Thoracic aorta (tissue), 2 donors: ENCODE data around the gene WDR62. TPM values are rescaled to one million over a fixed set of nuclear protein-coding genes. Genes with fewer than 3 reads are reported as not detected.

Source experiments
- ATAC-seq: fragments of 150-250 bp; one replicate; pipeline ENCODE4 v1.8.0; 2017; ENCODE audit warnings: low read depth; ENCODE audit not compliant: insufficient number of reproducible peaks, low FRiP score
- DNase-seq: peaks from one replicate; pipeline ENCODE4 v3.0.0-alpha.2; 2020; ENCODE audit warnings: low spot score
- H3K27ac ChIP-seq, 2 donors: fragments of 200-600 bp; sonication (generic); 1 replicate in 1 of 2; 2 replicates in 1 of 2; pipeline ENCODE4 v1.5.1; 2016; ENCODE audit warnings: mild to moderate bottlenecking in 2 of 2, moderate library complexity in 2 of 2
- H3K27me3 ChIP-seq: fragments of 200-600 bp; sonication (generic); replicated peaks from 2 replicates; pipeline ENCODE4 v1.6.0; 2016; ENCODE audit warnings: mild to moderate bottlenecking; ENCODE audit not compliant: insufficient read depth
- H3K36me3 ChIP-seq: fragments of 200-600 bp; sonication (generic); one replicate; pipeline ENCODE4 v1.5.1; 2016
- H3K4me1 ChIP-seq, 2 donors: fragments of 200-600 bp; sonication (generic); 1 replicate in 1 of 2; 2 replicates in 1 of 2; pipeline versions ENCODE4 v1.5.1 to v1.6.0; 2016; ENCODE audit warnings: low read depth in 2 of 2, mild to moderate bottlenecking in 1 of 2; ENCODE audit not compliant: control insufficient read depth in 1 of 2
- H3K4me3 ChIP-seq: fragments of 200-600 bp; sonication (generic); 2 replicates; pipeline ENCODE4 v1.5.1; 2016; ENCODE audit warnings: mild to moderate bottlenecking
- H3K9me3 ChIP-seq: fragments of 200-600 bp; sonication (generic); 2 replicates; pipeline ENCODE4 v1.5.1; 2016
- total RNA-seq, 2 donors: library from RNA; depleted of rRNA; stranded (reverse); fragments of >200 nt; gene quantifications; one replicate each; pipeline versions ENCODE4 v1.1.0 to v1.2.3, GENCODE V29; 2016
- TF ChIP-seq, protein P1 (sequence below): fragments of 200-600 bp; sonication (generic); IDR thresholded peaks from one replicate; pipeline ENCODE4 v1.5.1; 2019; ENCODE audit warnings: antibody characterized with exemption

Gene WDR62
- total RNA-seq, 2 donors from 2014 or later = 0.99 to 1.2 TPM

DNA sequence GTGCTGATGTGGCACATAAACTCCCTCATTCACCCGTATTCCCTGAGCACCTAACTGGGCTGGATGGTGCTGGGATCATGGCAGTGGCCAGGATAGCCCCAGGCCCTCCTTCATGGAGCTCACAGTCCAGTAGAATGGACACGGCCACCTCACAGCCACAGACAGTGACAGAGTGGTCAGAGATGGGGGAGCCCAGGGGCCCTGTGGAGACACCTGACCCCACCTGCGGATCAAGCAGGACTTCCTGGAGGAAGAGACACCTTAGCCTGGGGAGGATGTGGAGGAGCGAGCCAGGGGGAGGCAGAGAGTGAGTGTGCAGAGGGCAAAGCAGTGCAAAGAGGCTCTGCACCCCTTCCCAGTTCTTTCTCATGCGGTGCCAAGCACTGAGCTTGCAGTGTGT, 35.1 kb downstream of the WDR62 start:
- DNase-seq = no peak
- TF ChIP-seq, protein P1, sequence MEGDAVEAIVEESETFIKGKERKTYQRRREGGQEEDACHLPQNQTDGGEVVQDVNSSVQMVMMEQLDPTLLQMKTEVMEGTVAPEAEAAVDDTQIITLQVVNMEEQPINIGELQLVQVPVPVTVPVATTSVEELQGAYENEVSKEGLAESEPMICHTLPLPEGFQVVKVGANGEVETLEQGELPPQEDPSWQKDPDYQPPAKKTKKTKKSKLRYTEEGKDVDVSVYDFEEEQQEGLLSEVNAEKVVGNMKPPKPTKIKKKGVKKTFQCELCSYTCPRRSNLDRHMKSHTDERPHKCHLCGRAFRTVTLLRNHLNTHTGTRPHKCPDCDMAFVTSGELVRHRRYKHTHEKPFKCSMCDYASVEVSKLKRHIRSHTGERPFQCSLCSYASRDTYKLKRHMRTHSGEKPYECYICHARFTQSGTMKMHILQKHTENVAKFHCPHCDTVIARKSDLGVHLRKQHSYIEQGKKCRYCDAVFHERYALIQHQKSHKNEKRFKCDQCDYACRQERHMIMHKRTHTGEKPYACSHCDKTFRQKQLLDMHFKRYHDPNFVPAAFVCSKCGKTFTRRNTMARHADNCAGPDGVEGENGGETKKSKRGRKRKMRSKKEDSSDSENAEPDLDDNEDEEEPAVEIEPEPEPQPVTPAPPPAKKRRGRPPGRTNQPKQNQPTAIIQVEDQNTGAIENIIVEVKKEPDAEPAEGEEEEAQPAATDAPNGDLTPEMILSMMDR = no peak
- H3K27ac ChIP-seq = no peak overlapping the region

DNA sequence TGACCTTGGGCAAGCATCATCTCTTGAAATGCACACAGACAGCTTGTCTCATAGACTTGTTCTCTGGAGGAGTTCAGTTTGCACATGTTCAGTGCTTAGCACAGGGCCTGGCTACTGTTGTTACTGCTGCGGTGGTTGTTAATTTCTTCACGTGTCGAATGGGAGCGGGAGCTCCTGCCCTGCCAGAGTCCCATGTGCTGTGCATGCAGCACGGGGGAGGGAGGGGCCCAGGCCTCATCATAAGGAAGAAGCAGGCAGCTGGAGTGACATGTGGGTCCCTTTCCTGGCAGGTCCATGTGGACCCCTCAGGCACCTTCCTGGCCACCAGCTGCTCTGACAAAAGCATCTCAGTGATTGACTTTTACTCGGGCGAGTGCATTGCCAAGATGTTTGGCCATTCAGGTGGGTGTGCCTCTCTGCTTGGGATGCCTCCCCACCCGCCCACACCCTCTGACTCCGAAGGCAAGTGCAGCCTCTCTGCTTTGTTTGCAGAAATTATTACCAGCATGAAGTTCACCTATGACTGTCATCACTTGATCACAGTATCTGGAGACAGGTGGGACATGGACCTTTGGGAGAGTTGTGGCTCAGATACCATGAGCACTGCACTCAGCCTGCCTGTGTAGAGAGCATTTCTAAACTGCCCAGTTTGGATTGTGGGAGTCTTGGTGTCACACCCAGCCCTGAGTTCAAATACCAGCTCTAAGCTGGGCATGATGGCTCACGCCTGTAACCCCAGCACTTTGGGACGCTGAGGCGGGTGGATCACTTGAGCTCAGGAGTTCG, 36.4 kb downstream of the WDR62 start:
- no peaks in the 10 kb centered on the region for H3K4me1 ChIP-seq
- H3K27me3 ChIP-seq = no peaks in the 10 kb centered on the region
- H3K36me3 ChIP-seq = no peaks in the 10 kb centered on the region
- DNase-seq (no peak), ATAC-seq (no peak)
- TF ChIP-seq, protein P1 = no peak
- no peak overlapping the region for H3K4me3 ChIP-seq
- no peak overlapping the region for H3K27ac ChIP-seq
- H3K9me3 ChIP-seq = no peaks in the 10 kb centered on the region

More for the DNA sequence above, 35.1 kb downstream of the WDR62 start:
- ATAC-seq = no peak
- H3K4me3 ChIP-seq = no peak overlapping the region
- no peaks in the 10 kb centered on the region for H3K27me3 ChIP-seq
- H3K36me3 ChIP-seq = no peaks in the 10 kb centered on the region
- H3K4me1 ChIP-seq = no peaks in the 10 kb centered on the region
- H3K9me3 ChIP-seq = no peaks in the 10 kb centered on the region

DNA sequence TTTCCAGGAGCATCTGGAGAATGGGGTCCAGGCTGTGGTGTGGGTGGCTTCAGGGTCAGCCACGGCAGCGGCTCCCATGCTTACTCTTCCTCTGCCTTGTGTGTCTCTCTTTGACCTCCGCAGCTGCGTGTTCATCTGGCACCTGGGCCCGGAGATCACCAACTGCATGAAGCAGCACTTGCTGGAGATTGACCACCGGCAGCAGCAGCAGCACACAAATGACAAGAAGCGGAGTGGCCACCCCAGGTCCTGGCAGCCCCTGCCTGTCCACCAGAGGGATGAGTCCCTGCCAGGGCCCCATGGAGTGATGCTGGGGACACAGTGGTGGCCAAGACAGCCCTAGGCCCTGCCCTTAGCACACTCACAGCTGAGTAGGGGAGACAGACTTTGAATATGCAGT, 37.9 kb downstream of the WDR62 start:
- Histone ChIP-seq H3K4me1 (no peaks in the 10 kb centered on the region), H3K9me3 (no peaks in the 10 kb centered on the region), H3K27me3 (no peaks in the 10 kb centered on the region), H3K4me3 (no peak overlapping the region), H3K27ac (no peak overlapping the region), H3K36me3 (no peaks in the 10 kb centered on the region)
- ATAC-seq (no peak), DNase-seq (no peak)
- TF ChIP-seq, protein P1 = no peak

DNA sequence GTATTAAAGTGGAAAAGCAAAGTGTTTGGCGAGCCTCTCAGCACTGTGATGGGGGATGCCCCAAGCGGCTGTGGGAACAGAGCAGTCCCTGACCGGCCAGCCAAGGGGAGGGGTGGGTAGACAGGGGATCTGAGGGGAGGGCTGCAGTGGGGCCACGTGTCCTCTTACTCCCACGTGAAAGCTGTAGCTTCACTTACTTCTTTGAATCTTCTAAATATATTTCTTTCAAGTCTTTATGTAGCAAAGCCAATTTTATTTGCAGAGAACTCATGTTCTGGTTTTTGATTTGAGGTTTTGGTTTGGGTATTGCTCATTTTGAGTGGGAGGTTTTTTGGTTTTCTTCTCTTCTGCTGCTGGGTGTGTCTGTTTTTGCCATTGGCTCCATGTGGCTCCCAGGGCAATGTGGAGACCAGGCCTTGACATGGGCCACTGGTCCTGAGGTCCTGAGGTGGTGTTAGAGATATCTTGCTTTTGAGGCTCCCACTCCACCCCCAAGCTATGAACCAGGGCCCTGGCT, 38.5 kb downstream of the WDR62 start:
- TF ChIP-seq, protein P1 = no peak
- Histone ChIP-seq H3K27me3 (no peaks in the 10 kb centered on the region), H3K27ac (no peak overlapping the region), H3K9me3 (no peaks in the 10 kb centered on the region), H3K4me3 (no peak overlapping the region), H3K36me3 (no peaks in the 10 kb centered on the region), H3K4me1 (no peaks in the 10 kb centered on the region)
- DNase-seq (no peak), ATAC-seq (no peak)

DNA sequence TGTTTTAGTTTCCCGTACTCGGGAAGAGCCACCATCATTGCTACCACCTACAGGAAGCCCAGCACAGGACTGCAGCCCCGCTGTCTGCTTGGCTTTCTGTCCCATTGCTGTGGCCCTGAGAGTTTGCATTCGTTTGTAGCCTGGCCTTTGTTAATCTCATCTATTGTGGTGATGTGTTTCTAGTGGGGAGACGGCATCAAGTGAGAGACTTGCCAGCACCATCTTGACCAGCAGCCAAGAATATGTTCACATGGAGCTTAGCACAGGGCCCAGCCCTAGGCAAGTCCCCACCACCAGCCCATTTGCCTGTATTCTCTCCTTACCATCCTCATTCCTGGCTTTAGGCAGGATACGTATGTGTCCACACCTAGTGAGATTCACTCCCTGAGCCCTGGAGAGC, 39.0 kb downstream of the WDR62 start:
- H3K4me1 ChIP-seq = no peaks in the 10 kb centered on the region
- no peaks in the 10 kb centered on the region for H3K36me3 ChIP-seq
- H3K27me3 ChIP-seq = no peaks in the 10 kb centered on the region
- H3K27ac ChIP-seq = no peak overlapping the region
- DNase-seq = no peak
- no peaks in the 10 kb centered on the region for H3K9me3 ChIP-seq
- ATAC-seq = no peak
- H3K4me3 ChIP-seq = no peak overlapping the region
- TF ChIP-seq, protein P1 = no peak
